ENCODE measurements around the gene FFAR3.

FFAR3 gene

DNA sequence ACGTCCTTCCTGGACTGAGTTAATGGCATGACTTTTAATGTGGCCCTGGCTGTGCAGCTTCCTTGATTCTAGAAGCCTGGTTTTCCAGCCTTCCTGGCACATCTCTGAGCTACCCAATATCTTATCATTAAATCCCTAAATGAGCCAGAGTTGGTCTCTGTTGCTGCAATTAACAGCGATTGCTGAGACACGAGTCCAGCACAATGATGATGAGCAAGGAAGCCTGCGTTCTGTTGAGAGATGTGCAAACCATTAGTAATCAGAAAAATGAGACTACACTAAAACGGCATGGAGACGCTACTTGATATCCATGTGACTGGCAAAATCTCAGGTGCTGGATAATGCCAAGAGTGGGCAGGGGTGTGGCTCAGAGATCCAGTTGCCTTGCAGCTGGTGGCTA, 38.8 kb downstream of the FFAR3 start:
- POLR2A ChIA-PET: no interaction called here
- H3K27ac ChIP-seq (ENCODE audit: extremely low read depth, low read depth, low read length): no peak overlapping the region
- TF ChIP-seq, protein P1, sequence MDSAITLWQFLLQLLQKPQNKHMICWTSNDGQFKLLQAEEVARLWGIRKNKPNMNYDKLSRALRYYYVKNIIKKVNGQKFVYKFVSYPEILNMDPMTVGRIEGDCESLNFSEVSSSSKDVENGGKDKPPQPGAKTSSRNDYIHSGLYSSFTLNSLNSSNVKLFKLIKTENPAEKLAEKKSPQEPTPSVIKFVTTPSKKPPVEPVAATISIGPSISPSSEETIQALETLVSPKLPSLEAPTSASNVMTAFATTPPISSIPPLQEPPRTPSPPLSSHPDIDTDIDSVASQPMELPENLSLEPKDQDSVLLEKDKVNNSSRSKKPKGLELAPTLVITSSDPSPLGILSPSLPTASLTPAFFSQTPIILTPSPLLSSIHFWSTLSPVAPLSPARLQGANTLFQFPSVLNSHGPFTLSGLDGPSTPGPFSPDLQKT (IDR thresholded peaks at IDR 0.05; ENCODE audit: borderline replicate concordance, low read depth, low read length): no peak
- no peak for TF ChIP-seq ZNF16 (tag by site-specific recombination; IDR thresholded peaks at IDR 0.05; ENCODE audit: low read depth)
- TF ChIP-seq SP2 (tag by site-specific recombination; IDR thresholded peaks at IDR 0.05): no peak
- no peak for TF ChIP-seq BCL11B (tag by site-specific recombination; IDR thresholded peaks at IDR 0.05; ENCODE audit: low read depth)
- no peak for TF ChIP-seq ZNF138 (tag by site-specific recombination; IDR thresholded peaks at IDR 0.05; ENCODE audit: borderline replicate concordance)
- no peak for TF ChIP-seq ZNF571 (tag by site-specific recombination; IDR thresholded peaks at IDR 0.05)
- no peak for TF ChIP-seq SP3 (tag by site-specific recombination; IDR thresholded peaks at IDR 0.05)
- TF ChIP-seq, protein P2, sequence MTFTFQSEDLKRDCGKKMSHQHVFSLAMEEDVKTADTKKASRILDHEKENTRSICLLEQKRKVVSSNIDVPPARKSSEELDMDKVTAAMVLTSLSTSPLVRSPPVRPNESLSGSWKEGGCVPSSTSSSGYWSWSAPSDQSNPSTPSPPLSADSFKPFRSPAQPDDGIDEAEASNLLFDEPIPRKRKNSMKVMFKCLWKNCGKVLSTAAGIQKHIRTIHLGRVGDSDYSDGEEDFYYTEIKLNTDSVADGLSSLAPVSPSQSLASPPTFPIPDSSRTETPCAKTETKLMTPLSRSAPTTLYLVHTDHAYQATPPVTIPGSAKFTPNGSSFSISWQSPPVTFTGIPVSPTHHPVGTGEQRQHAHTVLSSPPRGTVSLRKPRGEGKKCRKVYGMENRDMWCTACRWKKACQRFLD (tag by site-specific recombination; IDR thresholded peaks at IDR 0.05): no peak
- TF ChIP-seq ZNF169 (tag by site-specific recombination; IDR thresholded peaks at IDR 0.05): no peak
- no peak for TF ChIP-seq ZNF404 (tag by site-specific recombination; IDR thresholded peaks at IDR 0.05)
- H3K9me3 ChIP-seq (ENCODE audit: control insufficient read depth, insufficient read depth, low read depth, low read length): peaks cover 2% of the 10 kb centered on the region; the same call in 1 of the 2 replicates
- CTCF ChIA-PET: interaction anchor here (0.9 kb wide), 1 partner anchor 44 kb away, joined by 3 read pairs; no protein-coding TSS in a partner anchor
- H3K36me3 ChIP-seq (ENCODE audit: control insufficient read depth in 2 of 2, insufficient read depth in 1 of 2, low read length in 2 of 2): peaks cover 0 to 3% of the 10 kb centered on the region in 2 experiments; a peak in 1 of 3 replicates
- no peaks in the 10 kb centered on the region for H3K4me1 ChIP-seq (ENCODE audit: control insufficient read depth, insufficient read depth, low read length)
- no peak overlapping the region for H3K4me3 ChIP-seq (ENCODE audit: low read depth, low read length)

DNA sequence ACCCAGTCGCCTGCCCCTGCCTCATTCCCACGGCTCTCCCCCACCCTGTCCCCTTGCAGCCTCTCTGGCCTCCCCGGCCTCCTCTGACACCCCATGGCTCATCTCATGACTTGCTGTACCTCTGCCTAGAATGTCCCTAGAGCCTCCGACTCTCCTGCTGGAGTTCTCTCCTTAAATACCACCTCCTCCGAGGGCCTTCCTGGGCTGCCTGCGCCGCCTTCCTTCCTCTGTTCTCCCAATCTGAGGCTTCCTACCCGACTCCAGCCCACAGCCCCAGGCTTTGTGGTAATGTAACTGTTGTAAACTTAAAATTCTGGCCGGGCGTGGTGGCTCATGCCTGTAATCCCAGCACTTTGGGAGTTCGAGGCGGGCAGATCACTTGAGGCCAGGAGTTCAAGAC, 40.3 kb downstream of the FFAR3 start:
- H3K4me1 ChIP-seq (ENCODE audit: control insufficient read depth, insufficient read depth, low read length): no peaks in the 10 kb centered on the region
- H3K27ac ChIP-seq (ENCODE audit: extremely low read depth, low read depth, low read length): no peak overlapping the region
- ChIA-PET CTCF (no interaction called here), POLR2A (no interaction called here)
- no peak overlapping the region for H3K4me3 ChIP-seq (ENCODE audit: low read depth, low read length)
- H3K36me3 ChIP-seq (ENCODE audit: control insufficient read depth in 2 of 2, insufficient read depth in 1 of 2, low read length in 2 of 2): no peaks in the 10 kb centered on the region
- peaks cover 2% of the 10 kb centered on the region; the same call in 1 of the 2 replicates for H3K9me3 ChIP-seq (ENCODE audit: control insufficient read depth, insufficient read depth, low read depth, low read length)
- TF ChIP-seq ZBTB1 (tag by site-specific recombination; IDR thresholded peaks at IDR 0.05) (no peak), ZSCAN30 (tag by site-specific recombination; IDR thresholded peaks at IDR 0.05) (no peak), ZNF529 (tag by site-specific recombination; IDR thresholded peaks at IDR 0.05; ENCODE audit: insufficient replicate concordance) (no peak), ZNF670 (tag by site-specific recombination; IDR thresholded peaks at IDR 0.05; ENCODE audit: low read depth) (no peak), YY2 (tag by site-specific recombination; IDR thresholded peaks at IDR 0.05) (no peak), ZNF311 (tag by site-specific recombination; IDR thresholded peaks at IDR 0.05; ENCODE audit: borderline replicate concordance) (no peak), ZNF830 (tag by site-specific recombination; IDR thresholded peaks at IDR 0.05; ENCODE audit: low read depth) (no peak)
- TF ChIP-seq, protein P3, sequence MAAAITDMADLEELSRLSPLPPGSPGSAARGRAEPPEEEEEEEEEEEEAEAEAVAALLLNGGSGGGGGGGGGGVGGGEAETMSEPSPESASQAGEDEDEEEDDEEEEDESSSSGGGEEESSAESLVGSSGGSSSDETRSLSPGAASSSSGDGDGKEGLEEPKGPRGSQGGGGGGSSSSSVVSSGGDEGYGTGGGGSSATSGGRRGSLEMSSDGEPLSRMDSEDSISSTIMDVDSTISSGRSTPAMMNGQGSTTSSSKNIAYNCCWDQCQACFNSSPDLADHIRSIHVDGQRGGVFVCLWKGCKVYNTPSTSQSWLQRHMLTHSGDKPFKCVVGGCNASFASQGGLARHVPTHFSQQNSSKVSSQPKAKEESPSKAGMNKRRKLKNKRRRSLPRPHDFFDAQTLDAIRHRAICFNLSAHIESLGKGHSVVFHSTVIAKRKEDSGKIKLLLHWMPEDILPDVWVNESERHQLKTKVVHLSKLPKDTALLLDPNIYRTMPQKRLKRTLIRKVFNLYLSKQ (tag by site-specific recombination; IDR thresholded peaks at IDR 0.05; ENCODE audit: borderline replicate concordance): no peak
- TF ChIP-seq, protein P4, sequence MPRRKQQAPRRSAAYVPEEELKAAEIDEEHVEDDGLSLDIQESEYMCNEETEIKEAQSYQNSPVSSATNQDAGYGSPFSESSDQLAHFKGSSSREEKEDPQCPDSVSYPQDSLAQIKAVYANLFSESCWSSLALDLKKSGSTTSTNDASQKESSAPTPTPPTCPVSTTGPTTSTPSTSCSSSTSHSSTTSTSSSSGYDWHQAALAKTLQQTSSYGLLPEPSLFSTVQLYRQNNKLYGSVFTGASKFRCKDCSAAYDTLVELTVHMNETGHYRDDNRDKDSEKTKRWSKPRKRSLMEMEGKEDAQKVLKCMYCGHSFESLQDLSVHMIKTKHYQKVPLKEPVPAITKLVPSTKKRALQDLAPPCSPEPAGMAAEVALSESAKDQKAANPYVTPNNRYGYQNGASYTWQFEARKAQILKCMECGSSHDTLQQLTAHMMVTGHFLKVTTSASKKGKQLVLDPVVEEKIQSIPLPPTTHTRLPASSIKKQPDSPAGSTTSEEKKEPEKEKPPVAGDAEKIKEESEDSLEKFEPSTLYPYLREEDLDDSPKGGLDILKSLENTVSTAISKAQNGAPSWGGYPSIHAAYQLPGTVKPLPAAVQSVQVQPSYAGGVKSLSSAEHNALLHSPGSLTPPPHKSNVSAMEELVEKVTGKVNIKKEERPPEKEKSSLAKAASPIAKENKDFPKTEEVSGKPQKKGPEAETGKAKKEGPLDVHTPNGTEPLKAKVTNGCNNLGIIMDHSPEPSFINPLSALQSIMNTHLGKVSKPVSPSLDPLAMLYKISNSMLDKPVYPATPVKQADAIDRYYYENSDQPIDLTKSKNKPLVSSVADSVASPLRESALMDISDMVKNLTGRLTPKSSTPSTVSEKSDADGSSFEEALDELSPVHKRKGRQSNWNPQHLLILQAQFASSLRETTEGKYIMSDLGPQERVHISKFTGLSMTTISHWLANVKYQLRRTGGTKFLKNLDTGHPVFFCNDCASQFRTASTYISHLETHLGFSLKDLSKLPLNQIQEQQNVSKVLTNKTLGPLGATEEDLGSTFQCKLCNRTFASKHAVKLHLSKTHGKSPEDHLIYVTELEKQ (tag by site-specific recombination; IDR thresholded peaks at IDR 0.05; ENCODE audit: borderline replicate concordance): no peak
- TF ChIP-seq, protein P5, sequence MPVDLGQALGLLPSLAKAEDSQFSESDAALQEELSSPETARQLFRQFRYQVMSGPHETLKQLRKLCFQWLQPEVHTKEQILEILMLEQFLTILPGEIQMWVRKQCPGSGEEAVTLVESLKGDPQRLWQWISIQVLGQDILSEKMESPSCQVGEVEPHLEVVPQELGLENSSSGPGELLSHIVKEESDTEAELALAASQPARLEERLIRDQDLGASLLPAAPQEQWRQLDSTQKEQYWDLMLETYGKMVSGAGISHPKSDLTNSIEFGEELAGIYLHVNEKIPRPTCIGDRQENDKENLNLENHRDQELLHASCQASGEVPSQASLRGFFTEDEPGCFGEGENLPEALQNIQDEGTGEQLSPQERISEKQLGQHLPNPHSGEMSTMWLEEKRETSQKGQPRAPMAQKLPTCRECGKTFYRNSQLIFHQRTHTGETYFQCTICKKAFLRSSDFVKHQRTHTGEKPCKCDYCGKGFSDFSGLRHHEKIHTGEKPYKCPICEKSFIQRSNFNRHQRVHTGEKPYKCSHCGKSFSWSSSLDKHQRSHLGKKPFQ (tag by site-specific recombination; IDR thresholded peaks at IDR 0.05): no peak
- TF ChIP-seq, protein P6, sequence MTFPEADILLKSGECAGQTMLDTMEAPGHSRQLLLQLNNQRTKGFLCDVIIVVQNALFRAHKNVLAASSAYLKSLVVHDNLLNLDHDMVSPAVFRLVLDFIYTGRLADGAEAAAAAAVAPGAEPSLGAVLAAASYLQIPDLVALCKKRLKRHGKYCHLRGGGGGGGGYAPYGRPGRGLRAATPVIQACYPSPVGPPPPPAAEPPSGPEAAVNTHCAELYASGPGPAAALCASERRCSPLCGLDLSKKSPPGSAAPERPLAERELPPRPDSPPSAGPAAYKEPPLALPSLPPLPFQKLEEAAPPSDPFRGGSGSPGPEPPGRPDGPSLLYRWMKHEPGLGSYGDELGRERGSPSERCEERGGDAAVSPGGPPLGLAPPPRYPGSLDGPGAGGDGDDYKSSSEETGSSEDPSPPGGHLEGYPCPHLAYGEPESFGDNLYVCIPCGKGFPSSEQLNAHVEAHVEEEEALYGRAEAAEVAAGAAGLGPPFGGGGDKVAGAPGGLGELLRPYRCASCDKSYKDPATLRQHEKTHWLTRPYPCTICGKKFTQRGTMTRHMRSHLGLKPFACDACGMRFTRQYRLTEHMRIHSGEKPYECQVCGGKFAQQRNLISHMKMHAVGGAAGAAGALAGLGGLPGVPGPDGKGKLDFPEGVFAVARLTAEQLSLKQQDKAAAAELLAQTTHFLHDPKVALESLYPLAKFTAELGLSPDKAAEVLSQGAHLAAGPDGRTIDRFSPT (tag by site-specific recombination; IDR thresholded peaks at IDR 0.05): no peak
- TF ChIP-seq, protein P7, sequence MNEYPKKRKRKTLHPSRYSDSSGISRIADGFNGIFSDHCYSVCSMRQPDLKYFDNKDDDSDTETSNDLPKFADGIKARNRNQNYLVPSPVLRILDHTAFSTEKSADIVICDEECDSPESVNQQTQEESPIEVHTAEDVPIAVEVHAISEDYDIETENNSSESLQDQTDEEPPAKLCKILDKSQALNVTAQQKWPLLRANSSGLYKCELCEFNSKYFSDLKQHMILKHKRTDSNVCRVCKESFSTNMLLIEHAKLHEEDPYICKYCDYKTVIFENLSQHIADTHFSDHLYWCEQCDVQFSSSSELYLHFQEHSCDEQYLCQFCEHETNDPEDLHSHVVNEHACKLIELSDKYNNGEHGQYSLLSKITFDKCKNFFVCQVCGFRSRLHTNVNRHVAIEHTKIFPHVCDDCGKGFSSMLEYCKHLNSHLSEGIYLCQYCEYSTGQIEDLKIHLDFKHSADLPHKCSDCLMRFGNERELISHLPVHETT (tag by site-specific recombination; IDR thresholded peaks at IDR 0.05): no peak

Data from HEK293 (cell line).